MV-4-11 (cell line): ENCODE measurements around the gene ZNF454.

ENCODE experiments used
- DNase-seq: peaks from one replicate; lab custom pipeline; 2025; lab: John Stamatoyannopoulos, UW

ZNF454 gene

GRCh38 chr5:178993236-178993765 is 52.3 kb downstream of the ZNF454 start:
- DNase-seq, result no peak

DNA sequence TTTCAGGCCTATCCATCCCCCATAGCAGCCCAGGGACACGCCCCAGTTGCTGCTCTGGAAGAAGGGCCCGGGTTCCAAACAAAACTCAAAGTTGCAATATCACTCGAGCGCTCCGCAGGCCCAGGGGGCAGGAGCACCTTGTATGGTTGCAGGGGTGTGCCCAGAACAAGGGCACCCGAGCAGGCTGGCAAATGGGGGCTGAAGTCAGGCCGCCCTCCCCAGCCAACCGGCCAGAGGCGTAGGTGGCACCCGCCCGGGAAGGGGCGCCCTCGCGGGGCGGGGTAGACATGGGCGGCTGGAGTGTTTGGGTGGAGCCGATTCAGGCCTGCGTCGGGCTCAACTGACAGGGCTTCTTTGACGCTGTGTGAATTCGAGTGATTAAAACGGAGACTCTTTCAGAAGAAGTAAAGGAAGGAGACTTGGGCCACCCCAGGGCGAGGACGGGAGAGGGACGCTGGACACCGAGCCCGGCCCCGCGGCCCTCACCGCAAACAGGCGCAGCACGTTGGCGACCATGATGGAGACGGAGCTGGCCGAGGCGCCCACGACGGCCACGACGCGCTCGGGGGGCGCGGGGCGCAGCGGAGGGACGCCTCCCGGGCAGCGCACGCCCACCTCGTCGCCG is 53.1 kb downstream of the ZNF454 start:
- no peak for DNase-seq

DNA sequence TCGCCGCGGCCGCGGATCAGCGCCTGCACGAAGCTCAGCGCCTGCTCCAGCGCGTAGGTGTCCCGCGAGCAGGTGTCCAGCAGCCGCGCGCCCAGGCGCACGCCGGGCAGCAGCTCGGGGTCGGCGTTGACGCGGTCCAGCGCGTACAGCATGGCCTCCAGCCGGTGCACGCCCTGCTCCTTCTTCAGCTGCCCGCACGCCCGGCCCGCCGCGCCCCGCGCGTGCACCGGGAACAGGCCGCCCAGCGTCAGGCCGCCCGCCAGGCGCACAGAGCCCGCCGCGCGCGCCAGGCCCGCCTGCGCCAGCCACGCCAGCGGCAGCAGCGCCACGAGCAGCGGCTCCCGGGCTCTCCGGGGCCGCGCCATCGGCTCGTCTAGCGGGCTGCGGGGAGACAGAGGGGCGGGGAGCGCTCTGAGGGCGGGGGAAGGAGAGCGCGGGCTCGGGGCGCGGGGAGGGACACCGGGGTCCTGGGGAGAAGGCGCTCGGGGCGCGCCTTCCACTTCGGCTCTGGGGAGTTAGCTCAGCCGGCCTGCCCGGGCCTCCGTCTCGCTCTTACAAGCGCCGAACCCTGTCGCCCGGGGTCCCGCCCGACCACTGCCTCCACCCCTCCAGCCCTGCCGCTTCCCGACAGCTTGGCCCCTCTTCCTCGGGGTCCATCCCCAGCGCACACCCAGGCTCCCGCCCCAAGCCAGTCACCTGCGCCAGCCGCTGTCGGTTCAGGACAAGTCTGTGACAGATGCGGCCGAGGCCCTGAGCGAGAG is 53.8 kb downstream of the ZNF454 start, which contains the start of gene GRM6:
Gene GRM6 (minus strand): TSS at position 741 of the 761 bp plus-strand sequence. CDS start 376 bp downstream, at position 365.
- no peak for DNase-seq

DNA sequence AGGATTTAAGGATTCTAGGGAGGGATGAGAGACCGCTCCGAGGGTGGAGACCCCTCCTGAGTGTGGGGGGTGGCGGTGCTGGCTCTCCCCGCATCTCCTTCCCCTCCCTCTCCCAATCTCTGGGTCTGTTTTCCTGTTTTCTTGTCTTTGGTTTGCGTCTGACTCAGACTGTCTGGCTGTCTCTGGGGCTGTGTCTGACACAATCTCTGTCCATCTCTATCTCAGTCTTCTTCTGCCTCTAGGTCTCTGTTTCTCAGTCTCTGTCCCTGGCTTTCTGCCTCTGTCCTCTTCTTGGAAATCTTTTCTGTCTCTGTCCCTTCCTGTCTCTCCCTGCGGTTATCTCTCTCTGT is 54.3 kb downstream of the ZNF454 start:
- DNase-seq, result no peak

GRCh38 chr5:178996156-178996555 is 55.2 kb downstream of the ZNF454 start:
- DNase-seq, result no peak

- no peak for DNase-seq
Observed at GRCh38 chr5:178997191-178997590, 56.2 kb downstream of the ZNF454 start.

DNA sequence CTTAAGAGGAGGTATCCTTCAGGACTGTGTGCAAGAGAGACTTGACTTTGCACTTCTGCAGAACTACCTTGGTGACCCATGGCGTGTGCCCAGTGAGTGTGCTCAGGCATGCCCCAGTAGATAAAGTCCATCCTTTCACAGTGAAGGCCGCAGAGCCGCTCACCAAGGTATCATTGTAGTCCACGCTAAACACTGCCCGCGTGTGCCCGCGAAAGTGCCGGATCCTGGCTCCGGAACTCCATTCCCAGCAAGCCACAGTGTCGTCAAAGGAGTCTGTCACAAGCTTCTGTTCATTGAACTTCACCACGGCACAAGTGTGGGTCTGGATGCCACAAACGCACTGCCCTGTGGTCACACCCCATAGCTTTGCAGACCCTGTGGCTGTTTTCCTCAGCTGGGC is 57.4 kb downstream of the ZNF454 start:
- DNase-seq, result no peak

DNA sequence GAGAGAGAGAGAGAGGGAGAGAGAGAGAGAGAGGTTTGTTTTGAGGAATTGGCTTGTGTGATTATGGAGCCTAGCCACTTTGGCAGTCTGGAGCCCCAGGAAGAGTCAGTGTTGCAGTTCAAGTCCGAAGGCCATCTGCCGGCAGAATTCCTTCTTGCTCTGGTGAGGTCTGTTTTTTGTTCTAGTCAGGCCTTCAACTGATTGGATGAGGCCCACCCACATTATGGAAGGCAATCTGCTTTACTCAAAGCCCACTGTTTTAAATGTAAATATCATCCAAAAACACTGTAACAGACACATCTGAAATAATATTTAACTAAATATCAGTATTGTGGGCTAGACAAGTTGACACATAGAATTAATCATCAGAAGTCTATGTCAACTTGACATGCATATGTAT is 65.6 kb downstream of the ZNF454 start:
- no peak for DNase-seq

DNA sequence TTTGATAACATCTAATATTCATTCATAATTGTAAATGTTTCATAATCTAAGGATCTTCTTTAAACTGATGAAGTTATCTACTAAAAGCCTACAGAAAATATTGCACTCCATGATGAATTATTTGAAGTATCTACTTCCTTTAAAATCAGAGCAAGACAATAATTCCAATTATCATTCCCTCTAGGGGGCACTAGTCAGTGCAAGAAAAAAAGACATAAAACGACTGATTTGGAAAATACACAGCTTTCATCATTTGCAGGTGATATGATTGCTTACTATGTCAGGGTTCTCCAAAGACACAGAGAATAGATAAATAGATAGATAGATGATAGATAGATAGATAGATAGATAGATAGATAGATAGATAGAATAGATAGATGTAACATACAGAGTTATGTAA is 67.7 kb downstream of the ZNF454 start:
- DNase-seq, result no peak
